ENCODE measurements around the gene FGGY.

FGGY gene

DNA sequence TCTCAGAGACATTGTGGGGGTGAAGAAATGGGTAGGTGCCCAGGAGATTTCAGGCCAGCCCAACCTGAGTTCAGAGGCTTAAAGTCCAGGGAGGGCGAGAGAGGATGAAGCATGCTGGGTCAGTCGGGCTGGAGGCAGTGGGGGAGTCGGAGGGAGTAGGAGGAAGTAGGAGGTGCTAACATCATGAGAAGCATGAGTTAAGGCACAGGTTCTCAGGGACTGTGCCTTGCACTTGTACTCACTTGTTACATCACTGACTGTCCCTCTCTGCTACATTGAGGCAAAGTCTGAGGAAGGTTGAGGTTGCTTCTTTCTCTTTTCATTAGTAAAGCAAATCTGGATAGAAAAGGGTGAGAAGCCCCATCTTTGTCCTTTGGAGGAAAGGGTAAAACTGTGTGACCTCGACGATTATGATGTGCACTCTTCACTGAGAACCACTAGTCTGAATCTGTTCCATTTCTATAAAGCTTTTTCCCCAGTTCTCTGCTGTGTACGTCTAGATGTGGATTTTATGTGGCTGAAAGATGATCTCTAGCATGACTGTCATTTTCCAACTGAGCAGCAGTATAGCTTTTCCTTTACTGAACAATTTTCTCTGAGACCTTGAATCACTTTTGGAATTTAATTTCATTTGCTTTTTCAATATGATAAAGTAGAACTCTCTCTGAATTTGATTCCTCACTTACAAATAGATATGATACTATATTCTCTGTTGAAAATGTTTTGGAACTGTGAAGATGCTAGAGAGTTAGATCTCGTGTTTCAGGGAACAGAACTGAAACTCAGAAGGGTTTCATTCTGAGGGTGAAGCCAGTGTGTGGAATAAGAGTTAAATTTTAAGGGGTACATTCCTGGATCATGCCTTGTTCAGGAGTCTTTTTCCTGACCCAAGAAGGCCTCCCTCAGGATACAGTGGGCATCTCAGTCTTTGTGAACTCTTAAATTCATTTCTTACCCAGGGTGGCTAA lies 94.6 kb downstream of the FGGY start:
- no peak for DNase-seq

DNA sequence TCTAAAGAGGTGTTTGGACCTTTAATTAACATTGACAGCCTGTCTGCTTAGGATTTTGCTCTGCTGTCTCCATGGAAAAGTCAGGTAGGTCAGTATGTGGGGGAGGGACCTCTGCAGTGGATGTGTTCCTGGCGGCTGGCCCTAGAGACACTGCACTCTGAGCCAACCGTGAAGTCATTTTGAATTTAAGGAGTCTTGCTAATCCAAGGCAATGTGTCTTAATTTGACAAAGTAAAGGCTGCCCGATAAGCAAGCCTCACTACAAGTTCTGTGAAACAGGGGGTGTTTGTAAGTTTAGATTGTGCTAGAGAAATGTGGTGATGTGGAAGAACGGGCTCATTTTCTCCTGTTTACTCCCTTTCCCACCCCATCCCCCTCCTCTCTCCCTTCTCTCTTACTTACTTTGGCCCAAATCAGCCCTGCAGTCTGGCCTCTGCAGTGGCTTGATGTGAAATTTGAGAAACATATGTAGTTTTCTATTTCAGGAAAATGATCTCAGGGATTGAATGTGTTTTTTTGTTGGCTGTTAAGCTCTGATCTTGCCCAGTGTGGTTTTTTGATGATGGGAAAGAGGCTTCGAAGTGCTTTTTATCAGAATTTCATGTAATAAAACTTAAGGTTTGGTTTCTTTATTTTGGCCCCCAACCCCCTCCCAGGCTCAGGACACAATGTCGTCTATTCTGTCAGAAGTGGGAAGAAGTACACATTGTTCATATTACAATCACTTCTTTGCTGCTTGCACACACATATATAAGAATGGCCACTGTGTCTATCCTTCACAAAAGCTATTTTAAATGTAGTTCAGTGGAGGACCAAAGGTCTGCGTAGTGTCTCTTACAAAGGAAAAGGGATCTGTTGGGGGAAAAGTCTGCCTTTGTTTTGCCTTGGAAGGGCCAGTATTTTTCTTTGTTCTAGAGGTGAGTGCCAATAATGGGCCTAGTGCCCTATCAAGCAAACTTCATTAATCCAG lies 96.6 kb downstream of the FGGY start:
- no peak for DNase-seq

DNA sequence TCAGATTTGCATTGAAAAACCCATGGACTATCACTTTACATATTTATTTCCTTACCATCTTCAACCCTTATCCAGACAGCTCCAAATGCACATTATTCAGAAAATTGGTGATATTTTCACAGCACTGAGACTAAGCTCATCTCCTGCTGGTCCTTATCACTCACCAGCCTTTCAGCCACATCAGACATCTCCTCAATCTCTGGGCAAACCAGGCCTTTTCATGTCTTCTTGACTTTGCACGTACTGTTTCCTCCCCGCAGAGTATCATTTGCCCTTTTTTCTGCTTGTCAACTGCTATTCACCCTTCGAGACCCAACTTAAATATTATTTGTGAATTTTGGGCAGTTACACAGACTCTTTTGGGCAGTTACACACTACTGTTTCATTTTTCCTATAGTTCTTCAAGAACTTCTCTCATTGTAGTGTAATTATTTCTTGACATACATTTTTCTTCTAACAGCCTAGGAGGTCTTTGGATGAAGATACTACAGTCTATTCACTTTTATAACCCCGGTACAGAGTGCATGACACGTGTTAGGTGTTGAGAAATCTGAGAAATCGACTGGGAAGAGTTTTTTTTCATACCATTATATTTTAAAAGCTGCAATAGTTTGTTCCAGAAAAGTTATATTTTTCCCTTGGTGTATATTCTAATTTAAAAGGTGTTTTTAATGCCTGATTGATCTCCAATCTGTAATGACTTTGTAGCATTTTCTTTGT lies 98.0 kb downstream of the FGGY start:
- no peak for DNase-seq

DNA sequence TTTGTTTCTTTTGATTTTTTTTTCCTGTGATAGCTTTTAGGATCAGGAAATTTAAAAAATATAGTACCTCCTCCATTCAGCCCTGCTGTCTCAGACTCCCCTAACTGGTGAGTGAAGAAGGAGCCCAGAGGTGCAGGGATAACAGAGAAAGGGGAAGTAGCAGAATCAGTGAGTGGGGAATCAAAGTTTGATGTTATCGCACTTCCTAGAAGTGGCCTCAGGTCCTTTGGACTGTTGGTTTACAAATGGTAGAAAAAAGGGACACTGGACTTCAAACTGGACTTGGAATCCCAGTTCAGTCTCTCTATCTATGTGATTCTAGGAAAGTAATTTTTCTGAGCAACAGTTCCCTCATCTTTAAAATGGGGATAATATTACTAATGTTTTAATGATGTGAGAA lies 99.5 kb downstream of the FGGY start:
- no peak for DNase-seq

DNA sequence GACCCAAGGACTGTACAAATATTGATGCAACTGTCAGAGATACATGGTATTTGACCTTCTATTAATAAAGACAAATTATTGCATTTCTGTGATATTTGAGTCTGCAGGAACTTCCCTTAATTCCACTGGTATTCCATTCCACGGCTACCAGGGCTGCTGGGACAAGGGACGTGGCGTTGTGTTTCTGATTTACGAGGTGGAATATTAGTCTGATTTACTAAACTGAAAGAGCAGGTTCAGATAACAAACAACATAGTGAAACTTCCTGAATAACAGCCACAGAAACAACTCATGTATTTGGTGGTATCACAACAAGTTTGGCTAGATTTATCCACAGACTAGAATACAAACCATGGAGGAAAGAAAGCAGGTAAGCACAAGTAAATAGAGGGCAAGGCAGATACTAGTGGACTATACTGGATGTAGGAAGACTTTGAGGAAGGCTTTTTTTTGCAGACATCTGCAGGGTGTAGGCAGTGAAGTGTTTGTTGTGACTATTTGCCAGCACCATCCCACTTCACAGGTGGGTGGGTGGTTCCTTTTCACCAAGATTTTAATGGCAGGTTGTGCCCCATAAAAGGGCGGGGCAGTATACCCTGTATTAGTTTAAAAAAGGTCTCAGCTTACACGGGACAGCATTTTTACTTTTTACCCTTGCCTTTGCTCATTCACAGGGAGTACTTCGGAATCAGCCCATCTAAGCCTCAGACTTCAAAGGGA lies 100.4 kb downstream of the FGGY start:
- DNase-seq, result no peak

DNA sequence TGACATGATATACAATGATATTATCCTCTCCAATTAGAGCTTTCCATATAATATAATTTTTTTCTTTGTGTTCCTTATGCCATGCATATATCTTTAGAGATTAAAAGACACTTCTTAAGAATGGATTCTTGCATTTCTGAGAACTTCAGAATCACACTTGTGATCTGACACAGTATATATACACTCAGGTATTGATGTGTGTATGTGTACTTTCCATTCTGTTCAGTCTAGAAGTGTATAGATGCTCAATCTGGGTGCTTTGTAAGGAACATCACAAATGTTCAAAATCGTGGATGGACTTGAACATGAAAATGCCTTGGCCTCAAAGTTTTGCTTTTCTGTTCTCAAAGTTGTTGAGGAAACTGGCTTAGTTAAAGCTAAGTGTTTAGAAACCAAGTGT lies 102.7 kb downstream of the FGGY start:
- DNase-seq, result no peak

DNA sequence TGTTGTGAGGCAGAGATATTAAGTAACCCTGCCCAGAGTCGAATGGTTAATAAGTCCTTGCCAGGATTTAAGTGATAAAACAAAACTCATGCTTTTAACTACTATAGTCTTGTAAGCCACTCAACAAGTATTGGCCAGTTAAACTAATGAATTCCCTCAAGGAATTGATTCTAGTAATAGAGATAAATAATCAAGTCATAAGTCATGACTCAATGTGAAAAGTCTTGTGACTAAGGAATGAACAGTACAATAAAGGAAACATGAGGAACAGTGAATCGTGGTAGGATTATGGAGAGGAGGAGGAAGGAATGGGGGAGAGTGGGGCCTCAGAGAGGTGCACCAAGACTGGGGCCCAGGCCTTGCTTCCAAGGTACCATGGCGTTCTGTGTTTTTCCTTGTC lies 104.7 kb downstream of the FGGY start:
- DNase-seq, result no peak

DNA sequence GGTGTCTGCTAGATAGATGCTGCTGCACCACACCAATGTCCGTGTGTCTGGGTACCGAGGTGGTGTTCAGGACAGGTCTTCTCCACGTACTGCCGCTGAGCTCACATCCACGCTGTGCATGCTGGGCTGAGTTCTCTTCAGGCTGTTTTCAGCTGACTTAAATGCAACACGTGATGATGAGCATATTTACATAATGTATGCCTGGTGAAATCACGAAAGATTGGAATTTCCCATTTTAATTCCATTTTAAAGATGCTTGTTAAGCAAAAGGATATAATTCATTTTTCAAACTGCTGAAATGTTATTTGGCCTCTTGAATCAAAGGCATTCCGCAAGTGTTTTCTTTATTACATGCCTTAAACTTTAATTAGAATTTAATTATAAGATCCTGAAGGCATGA lies 107.9 kb downstream of the FGGY start:
- DNase-seq, result no peak

DNA sequence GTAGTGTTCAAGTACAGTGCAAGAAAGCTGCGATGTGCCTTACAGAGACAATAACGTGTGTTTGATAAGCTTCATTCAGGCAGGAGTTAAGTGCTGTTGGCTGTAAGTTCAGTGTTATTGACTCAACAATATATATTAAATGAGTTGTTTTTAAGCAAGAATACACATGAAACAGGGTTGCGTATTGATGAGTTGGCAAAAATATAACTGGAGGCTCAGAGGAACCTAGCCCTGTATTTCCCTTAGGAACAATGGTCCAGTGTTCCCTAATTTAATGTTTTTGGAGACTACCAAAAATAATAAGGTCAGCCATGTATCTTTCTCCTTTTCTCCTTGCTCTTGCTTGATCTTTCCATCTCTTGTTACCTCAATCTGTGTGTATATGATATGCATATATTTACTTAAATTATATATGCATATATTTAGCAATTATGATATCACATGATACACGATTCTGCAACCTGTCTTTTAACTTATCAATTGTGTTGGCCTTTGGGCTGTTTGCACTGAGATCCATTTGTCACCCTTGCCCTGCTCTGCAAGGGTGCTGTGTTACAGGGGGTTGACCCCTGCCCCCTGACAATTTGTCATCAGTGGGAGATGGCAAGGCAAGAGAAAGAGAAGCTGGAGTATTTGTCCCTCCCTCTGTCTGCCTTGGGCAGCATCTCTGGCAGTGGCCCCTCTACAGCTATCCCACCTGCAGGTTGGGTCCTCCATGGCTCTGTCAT lies 109.7 kb downstream of the FGGY start:
- DNase-seq, result no peak

DNA sequence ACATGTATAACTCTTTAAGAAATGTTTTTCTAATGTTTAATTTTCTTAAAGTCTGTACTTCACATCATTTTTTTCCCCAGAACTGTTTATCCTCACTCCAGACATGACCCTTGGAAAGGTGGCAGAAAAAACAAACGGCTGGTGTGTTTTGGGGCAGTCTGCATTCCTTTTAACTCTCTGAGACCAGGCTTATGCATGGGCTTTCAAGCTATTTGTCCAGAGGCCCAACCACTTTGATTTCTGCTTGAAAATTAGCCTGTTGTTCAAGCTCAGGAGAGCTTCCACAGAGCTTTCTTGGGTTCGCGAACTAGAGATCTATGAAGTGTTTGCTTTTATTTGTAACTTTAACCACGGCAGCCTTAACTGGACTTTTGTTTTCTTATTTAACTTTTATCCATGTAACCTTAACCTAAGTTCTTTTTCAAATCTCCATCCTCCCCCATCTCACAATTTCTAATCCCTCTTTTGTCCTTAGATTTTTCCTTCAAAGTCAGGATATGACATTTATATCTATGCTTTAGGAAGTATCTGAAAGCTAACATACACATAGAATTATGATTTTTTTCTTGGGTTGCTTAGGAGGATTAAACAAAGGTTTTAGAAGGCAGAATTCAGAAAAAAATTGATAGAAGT lies 111.8 kb downstream of the FGGY start:
- no peak for DNase-seq

DNA sequence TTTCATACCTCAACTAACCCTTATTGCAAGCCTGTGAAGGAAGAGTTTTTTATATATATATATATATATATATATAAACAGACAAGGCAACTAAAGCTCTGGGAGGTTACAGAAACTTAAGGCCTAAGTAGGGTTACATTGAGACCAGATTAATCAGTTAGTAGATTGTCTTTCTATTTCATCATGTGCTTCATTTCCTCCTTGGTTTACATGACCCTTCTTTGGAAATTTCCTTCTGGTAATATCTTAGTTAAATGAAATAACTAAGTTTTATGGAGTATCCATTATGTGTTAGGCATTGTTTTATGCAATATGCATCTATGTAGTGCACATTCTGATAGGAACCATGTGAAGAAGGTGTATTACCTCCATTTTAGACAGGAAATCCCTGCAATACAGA lies 112.7 kb downstream of the FGGY start:
- DNase-seq, result no peak

DNA sequence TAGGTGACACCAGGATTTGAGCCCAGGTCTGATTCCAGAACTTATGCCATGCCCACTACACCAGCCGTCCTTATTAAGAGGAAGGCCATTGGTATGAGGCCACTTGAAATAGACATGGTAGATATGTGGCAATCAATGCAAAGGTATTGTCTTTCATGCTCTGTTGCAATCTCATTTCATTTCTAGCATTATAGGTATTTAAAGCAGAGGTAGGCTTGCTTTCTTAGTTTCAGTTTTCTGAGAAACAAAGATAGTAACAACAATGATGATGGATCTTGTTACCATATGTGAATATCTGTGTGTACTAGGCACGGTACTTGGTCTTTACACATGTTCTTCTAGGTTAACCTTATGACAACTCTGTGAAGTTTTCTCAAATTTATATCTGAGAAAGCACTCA lies 113.1 kb downstream of the FGGY start:
- no peak for DNase-seq

DNA sequence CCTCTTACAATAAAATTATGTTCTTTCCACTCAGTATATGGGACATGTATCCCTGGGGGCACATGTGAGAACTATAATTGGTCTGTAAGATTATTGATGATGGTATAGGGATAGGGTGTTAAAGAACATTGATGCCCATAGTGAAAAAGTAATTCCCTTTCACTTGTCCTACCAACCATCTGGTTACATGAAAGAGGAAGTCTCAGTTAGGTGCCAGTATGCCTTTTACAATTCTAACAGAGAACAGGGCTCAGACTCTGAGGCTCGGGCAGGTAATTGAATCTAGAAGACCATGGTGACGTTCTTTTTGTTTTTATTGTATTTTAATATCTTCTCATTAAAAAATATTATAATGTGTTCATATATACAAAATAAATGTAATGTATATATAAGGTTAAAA lies 113.6 kb downstream of the FGGY start:
- DNase-seq, result no peak

DNA sequence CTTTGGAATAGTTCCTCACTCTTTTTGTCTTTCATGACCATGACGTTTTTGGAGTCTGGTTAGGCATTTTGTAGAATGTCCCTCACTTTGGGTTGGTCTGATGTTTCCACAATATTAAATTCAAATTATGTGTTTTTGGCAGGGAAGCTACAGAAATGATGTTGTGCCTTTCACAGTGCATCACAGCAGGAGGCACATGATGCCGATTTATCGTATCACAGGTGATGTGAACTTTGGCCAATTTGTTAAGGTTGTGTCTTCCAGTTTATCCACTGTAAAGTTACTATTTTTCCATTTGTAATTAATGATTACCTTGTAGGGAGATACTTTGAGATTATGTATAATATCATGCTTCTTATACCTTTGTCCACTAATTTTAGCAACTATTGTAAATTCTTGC lies 114.3 kb downstream of the FGGY start:
- no peak for DNase-seq

DNA sequence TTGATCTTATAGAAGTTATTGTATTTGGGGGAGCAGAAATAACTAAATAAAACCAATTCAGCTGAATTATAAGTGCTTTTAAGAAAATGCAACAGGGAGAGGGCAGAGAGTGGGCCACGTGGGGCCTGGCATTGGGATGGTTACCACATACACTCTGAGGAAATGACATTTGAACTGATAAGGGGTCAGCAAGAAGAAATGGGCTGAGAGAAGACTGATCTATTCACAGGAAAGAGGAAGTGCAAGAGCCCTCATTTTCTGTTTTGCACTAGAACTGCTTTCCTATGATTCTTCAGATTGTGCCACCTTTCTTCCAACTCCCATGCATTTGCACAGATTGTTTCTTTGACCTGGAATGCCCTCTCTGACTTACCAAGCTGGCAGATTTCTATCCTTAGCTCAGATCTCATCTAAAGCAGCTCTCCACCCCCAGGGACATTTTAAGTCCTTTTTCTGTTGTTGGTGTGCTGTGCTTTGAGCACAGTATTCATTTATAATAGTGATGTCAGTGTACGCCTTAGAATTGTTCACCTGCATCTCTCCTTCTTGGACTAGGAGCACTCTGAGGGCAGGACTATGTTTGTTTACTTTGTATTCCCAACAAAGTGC lies 115.9 kb downstream of the FGGY start:
- DNase-seq, result no peak

DNA sequence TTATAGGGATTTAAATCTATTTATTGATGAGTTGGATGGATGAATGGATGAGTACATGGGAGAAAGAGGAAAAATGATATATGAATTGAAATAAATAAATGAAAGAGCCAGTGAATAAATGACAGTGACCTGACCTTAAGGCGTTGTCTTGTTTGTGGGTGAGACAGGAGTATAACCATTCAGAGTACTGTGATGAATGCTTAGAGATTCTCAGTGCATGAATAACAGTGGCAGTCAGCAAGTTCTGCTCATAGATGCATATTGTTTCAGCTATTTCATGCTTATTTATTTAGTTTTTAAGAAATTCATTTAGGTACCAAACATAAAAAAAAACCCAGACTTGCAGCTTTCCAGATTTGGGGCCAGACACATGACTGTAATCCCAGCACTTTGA lies 116.4 kb downstream of the FGGY start:
- DNase-seq, result no peak

DNA sequence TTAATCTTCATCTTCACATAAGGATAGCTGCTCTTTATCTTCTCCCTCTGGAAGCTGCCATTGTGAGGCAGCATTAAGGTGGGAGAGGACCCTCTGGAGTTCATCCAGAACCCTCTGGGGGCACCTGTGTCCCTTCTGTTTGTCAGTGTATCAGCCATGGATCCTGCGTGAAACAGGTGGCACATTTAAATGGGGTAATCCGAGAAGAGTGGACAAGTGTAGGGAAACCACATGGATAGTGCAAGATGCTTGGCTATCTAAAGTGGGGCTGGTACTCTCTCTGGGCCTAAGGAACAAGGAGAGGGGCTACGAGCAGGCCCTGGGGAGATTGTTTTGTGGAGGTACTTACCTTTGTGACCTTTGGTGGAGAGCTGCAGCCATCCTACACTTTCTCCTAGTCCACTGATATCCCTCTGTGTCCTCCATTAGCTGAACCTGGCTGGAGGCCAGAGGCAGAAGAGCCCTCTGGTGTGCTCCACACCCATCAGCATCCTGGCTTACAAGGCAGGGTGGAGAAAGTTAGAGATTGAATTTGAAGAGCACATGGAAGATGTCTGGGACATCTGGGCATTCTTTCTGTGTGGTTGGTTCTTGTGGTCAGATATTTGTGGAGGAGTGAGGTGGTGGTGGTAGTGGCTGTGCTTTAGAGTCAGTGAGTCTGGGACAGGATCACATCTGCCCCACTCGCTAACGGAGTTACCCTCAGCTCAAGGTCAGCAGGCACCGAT lies 117.7 kb downstream of the FGGY start:
- no peak for DNase-seq

DNA sequence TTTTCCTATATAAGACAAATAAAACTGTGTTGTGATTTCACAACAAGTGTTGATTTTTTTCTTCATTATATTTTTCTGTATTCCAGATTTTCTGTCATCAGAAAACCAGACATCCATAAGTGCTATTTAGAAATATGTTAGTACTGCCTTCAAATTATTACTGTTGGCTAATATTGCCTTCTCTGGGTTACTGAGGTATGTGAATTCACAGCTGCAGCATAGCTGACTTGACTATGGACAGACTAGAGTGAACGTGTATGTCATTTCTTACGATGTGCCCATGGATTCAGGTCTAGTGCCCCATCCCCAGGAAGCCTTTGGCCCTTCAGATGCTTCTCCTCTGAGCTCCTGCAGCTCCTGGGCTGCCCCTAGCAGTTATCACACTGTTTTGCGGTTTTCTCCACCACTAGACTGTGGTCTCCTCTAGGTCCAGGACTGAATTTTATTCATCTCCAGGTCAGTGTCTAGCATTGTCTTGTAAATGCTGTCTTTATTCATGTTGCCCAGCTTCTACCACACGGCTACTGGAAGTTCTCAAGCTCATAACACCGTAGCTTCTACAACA lies 118.5 kb downstream of the FGGY start:
- no peak for DNase-seq

DNA sequence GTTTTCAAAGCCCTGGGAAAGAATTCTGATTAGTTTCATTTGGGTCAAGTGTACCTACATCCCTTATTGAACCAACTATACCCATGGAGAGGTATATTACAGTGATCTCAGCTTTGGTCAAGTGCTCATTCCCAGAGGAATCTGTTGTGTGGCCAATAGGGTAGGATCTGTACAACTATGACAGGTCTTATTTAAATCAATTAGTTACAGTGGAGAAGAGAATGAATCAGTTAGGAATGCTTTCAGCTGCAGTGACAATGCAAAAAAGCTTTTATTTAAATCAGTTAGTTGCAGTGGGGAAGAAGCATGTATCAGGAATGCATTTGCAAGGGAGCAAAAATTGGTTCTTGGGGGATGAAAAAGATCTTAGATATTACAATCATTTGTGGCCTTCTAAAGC lies 119.0 kb downstream of the FGGY start:
- DNase-seq, result no peak

DNA sequence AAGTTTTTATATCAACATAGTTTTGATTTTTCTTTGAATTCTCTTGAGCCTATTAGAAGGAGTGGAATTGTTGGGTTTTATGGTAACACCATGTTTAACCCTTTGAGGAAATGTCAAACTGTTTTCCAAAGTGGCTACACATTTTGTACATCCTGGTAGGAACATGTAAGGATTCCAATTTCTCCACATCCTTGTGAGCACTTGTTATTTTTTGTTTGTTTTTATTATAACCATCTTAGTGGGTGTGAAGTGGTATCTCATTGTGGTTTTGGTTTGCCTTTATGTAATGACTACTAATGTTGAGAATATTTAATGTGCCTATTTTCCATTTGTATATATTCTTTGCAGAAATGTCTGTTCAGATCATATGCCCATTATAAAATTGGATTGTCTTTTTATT lies 120.5 kb downstream of the FGGY start:
- DNase-seq, result no peak

All from effector CD8-positive, alpha-beta T cell (primary cell).